ENCODE results near the gene DTL. TPM values are rescaled to one million over a fixed set of nuclear protein-coding genes. Genes with fewer than 3 reads are reported as not detected.

The DTL gene
- total and polyA plus RNA-seq, 2 of the 13 experiments (the other 11 are each of a cell fraction or from before 2014, with no cell fraction given), result 10.4 to 32.8 TPM

GRCh38 chr1:212030936-212031528, 4.5 kb upstream of the DTL start (continued):
- no peak for TF ChIP-seq AGO1 (IDR thresholded peaks at IDR 0.05; ENCODE audit: low read depth, low read length, poor library complexity, severe bottlenecking)
- peak; percentile 34; the same call in 1 of the 2 replicates for TF ChIP-seq PPARG (CRISPR knock-in tag; conservative IDR thresholded peaks at IDR 0.05)
- no peak for TF ChIP-seq SRY (CRISPR knock-in tag; IDR thresholded peaks at IDR 0.05)
- TF ChIP-seq CREB3 (CRISPR knock-in tag; IDR thresholded peaks at IDR 0.05), result no peak
- no peak for TF ChIP-seq ZXDC (CRISPR knock-in tag; IDR thresholded peaks at IDR 0.05)
- no peak for TF ChIP-seq ZNF629 (CRISPR knock-in tag; conservative IDR thresholded peaks at IDR 0.05)
- no peak for TF ChIP-seq ONECUT2 (CRISPR knock-in tag; IDR thresholded peaks at IDR 0.05)
- no peak for TF ChIP-seq SP1 (IDR thresholded peaks at IDR 0.05)
- TF ChIP-seq SP1 (CRISPR knock-in tag; IDR thresholded peaks at IDR 0.05), result no peak
- TF ChIP-seq ZBTB7A (CRISPR knock-in tag; IDR thresholded peaks at IDR 0.05), result no peak
- no peak for TF ChIP-seq ZBTB46 (CRISPR knock-in tag; IDR thresholded peaks at IDR 0.05; ENCODE audit: borderline replicate concordance)
- no peak for TF ChIP-seq ZNF160 (CRISPR knock-in tag; IDR thresholded peaks at IDR 0.05)
- no peak for TF ChIP-seq THAP7 (CRISPR knock-in tag; IDR thresholded peaks at IDR 0.05)
- no peak for TF ChIP-seq ZNF563 (CRISPR knock-in tag; IDR thresholded peaks at IDR 0.05)
- no peak for TF ChIP-seq HOXA5 (CRISPR knock-in tag; IDR thresholded peaks at IDR 0.05)
- no peak for TF ChIP-seq ZNF597 (CRISPR knock-in tag; IDR thresholded peaks at IDR 0.05)
- TF ChIP-seq SP140L (CRISPR knock-in tag; IDR thresholded peaks at IDR 0.05; ENCODE audit: borderline replicate concordance), result no peak
- no peak for TF ChIP-seq FOXA1 (IDR thresholded peaks at IDR 0.05)
- peak; percentile 65 for TF ChIP-seq FOXA1 (CRISPR knock-in tag; IDR thresholded peaks at IDR 0.05)
- TF ChIP-seq ZNF615 (CRISPR knock-in tag; IDR thresholded peaks at IDR 0.05; ENCODE audit: borderline replicate concordance), result no peak
- TF ChIP-seq ZNF784 (CRISPR knock-in tag; IDR thresholded peaks at IDR 0.05; ENCODE audit: borderline replicate concordance), result no peak
- no peak for TF ChIP-seq ZNF777 (CRISPR knock-in tag; IDR thresholded peaks at IDR 0.05)

Measured in HepG2 (cell line).